Measurements from ENCODE around the gene DIS3L2.

- TF ChIP-seq CTCF (conservative IDR thresholded peaks at IDR 0.05; ENCODE audit: low read depth in 2 of 2) (no peak), EZH2 (IDR thresholded peaks at IDR 0.05; ENCODE audit: low read depth, unreplicated experiment) (no peak), REST (IDR thresholded peaks at IDR 0.05; ENCODE audit: unreplicated experiment) (no peak), CREB1 (CRISPR knock-in tag; IDR thresholded peaks at IDR 0.05; ENCODE audit: low read depth) (no peak), JUNB (IDR thresholded peaks at IDR 0.05; ENCODE audit: unreplicated experiment) (no peak), ETS1 (IDR thresholded peaks at IDR 0.05) (no peak), POLR2AphosphoS5 (IDR thresholded peaks at IDR 0.05; ENCODE audit: low read depth) (no peak), ZNF114 (CRISPR knock-in tag; IDR thresholded peaks at IDR 0.05) (no peak), EZH2phosphoT487 (IDR thresholded peaks at IDR 0.05; ENCODE audit: unreplicated experiment) (no peak), ZNF331 (CRISPR knock-in tag; IDR thresholded peaks at IDR 0.05; ENCODE audit: low read depth) (no peak), ZNF462 (CRISPR knock-in tag; IDR thresholded peaks at IDR 0.05) (no peak), NANOG (IDR thresholded peaks at IDR 0.05; ENCODE audit: borderline replicate concordance) (no peak), STAT1 (IDR thresholded peaks at IDR 0.05; ENCODE audit: unreplicated experiment) (no peak)
Observed at GRCh38 chr2:232310696-232311095, 349.2 kb downstream of the DIS3L2 start.
